Measurements from ENCODE around the gene HOXA3. TPM values are rescaled to one million over a fixed set of nuclear protein-coding genes. Genes with fewer than 3 reads are reported as not detected.

Gene HOXA3
- total RNA-seq, 1 experiment from 2014 or later = 9.2 TPM

DNA sequence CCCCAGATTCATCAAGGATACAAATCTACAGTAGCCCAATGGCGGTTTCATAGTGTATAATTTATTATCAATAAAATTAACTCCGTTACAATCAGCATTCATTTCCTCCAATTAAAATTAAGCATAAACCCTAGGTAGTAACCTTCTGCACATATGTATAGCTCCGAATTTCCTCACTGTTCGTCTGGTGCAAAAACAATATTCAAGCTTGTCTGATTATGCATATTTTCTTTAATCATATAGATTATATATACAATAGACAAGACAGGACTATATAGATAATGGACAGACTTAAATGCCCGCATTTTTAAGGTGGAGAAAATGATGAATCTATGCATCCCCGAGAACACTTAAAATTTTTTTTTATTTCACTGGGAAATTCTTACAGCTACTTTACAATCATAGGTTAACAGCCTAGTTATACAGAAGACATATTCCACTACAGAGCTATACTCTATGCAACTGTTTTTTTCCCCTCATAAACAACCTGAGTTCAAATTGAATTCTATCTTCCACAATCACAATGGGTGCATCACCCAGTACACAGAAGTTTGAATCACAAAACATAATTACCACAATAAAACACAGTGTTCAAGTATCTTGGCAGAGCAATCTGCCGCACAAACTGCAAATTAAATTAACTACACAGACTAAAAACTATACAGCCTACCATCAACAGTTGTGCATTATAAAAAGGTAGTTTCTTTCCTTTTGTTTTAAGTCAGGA is 10.3 kb upstream of the HOXA3 start:
- ChIA-PET RAD21 (ENCODE audit: low non-redundant PET in 1 of 2, low total read pairs in 2 of 2, uncharacterized antibody in 2 of 2, unreplicated experiment in 2 of 2) (interaction anchor here in 1 of 2 experiments (2.1 kb wide), 1 partner anchor 794 kb away, joined by 12 read pairs; no protein-coding TSS in a partner anchor), CTCF (interaction anchor here (0.9 to 3.4 kb wide), 7 partner anchors 10 to 1269 kb away, joined by 3 to 62 read pairs (median 6); partner anchors contain the start of gene HOXA3), POLR2A (interaction anchor here (0.6 to 1.4 kb wide), 3 partner anchors 10 to 303 kb away, joined by 3 to 4 read pairs (median 3); partner anchors contain the start of gene HOXA3)
- Histone ChIP-seq H4K20me1 (ENCODE audit: insufficient read depth) (no peaks in the 10 kb centered on the region), H2AFZ (ENCODE audit: low read depth, low read length, poor library complexity, severe bottlenecking) (no peak overlapping the region), H3K9me3 (ENCODE audit: control insufficient read depth in 1 of 2, insufficient read depth in 1 of 2, low read depth in 1 of 2, low read length in 2 of 2) (no peaks in the 10 kb centered on the region), H3K27ac (ENCODE audit: low read depth, low read length) (peak overlapping the region; percentile 91; the same call in 1 of the 2 replicates), H3K9me2 (ENCODE audit: insufficient read depth) (no peaks in the 10 kb centered on the region), H3K4me3 (replicated peaks in 1 of 2; ENCODE audit: low read depth in 1 of 2, low read length in 2 of 2) (peak overlapping the region; percentile 77 to 84), H3K9ac (ENCODE audit: low read length) (peak overlapping the region; percentile 89), H3K79me2 (ENCODE audit: insufficient read depth, low read length) (peaks cover 60% of the 10 kb centered on the region), H3K36me3 (ENCODE audit: control insufficient read depth in 1 of 2, insufficient read depth in 2 of 2, low read length in 2 of 2) (peaks cover 0 to 4% of the 10 kb centered on the region in 2 experiments; a peak in 1 of 4 replicates), H3K27me3 (ENCODE audit: insufficient read depth, low read length) (no peaks in the 10 kb centered on the region), H3K4me1 (ENCODE audit: control insufficient read depth in 1 of 2, insufficient read depth in 2 of 2, low read length in 2 of 2) (peaks cover 18 to 63% of the 10 kb centered on the region in 2 experiments), H3K4me2 (ENCODE audit: low read length) (peak overlapping the region; percentile 97)
- no peak for ATAC-seq
- intact Hi-C loops (cut with micrococcal nuclease) = loop anchor here (5.0 to 10.0 kb wide), 4 partner anchors 880 to 1595 kb away; partner anchors contain the start of genes CBX3 and HNRNPA2B1
- no TSS peak for BruUV-seq (replicated peaks)
- DNase-seq (ENCODE audit: low read depth, low spot score) = no peak
- TF ChIP-seq JUND (IDR thresholded peaks at IDR 0.05) (no peak), FOSL1 (IDR thresholded peaks at IDR 0.05; ENCODE audit: low read depth) (no peak), EZH2 (IDR thresholded peaks at IDR 0.05) (no peak), POLR2AphosphoS5 (IDR thresholded peaks at IDR 0.05; ENCODE audit: low read depth, low read length) (no peak), TCF7L2 (IDR thresholded peaks at IDR 0.05; ENCODE audit: borderline replicate concordance, extremely low read depth, insufficient read depth, insufficient read length) (no peak), SRF (IDR thresholded peaks at IDR 0.05; ENCODE audit: low read depth) (no peak), SP1 (IDR thresholded peaks at IDR 0.05; ENCODE audit: low read depth) (no peak), SIN3A (IDR thresholded peaks at IDR 0.05; ENCODE audit: low read depth) (no peak), POLR2A (IDR thresholded peaks at IDR 0.05; ENCODE audit: borderline replicate concordance, extremely low read depth, insufficient read depth, insufficient read length) (no peak), RAD21 (IDR thresholded peaks at IDR 0.05; ENCODE audit: low read depth) (no peak), EGR1 (IDR thresholded peaks at IDR 0.05; ENCODE audit: low read depth) (no peak), EZH2phosphoT487 (IDR thresholded peaks at IDR 0.05; ENCODE audit: borderline replicate concordance) (no peak), ZFX (IDR thresholded peaks at IDR 0.05) (no peak)
- TF ChIP-seq, protein P1, sequence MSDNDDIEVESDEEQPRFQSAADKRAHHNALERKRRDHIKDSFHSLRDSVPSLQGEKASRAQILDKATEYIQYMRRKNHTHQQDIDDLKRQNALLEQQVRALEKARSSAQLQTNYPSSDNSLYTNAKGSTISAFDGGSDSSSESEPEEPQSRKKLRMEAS (IDR thresholded peaks at IDR 0.05) = no peak
- TF ChIP-seq, protein P2, sequence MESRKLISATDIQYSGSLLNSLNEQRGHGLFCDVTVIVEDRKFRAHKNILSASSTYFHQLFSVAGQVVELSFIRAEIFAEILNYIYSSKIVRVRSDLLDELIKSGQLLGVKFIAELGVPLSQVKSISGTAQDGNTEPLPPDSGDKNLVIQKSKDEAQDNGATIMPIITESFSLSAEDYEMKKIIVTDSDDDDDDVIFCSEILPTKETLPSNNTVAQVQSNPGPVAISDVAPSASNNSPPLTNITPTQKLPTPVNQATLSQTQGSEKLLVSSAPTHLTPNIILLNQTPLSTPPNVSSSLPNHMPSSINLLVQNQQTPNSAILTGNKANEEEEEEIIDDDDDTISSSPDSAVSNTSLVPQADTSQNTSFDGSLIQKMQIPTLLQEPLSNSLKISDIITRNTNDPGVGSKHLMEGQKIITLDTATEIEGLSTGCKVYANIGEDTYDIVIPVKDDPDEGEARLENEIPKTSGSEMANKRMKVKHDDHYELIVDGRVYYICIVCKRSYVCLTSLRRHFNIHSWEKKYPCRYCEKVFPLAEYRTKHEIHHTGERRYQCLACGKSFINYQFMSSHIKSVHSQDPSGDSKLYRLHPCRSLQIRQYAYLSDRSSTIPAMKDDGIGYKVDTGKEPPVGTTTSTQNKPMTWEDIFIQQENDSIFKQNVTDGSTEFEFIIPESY (IDR thresholded peaks at IDR 0.05; ENCODE audit: extremely low read depth, insufficient replicate concordance, low read length) = no peak
- TF ChIP-seq, protein P3, sequence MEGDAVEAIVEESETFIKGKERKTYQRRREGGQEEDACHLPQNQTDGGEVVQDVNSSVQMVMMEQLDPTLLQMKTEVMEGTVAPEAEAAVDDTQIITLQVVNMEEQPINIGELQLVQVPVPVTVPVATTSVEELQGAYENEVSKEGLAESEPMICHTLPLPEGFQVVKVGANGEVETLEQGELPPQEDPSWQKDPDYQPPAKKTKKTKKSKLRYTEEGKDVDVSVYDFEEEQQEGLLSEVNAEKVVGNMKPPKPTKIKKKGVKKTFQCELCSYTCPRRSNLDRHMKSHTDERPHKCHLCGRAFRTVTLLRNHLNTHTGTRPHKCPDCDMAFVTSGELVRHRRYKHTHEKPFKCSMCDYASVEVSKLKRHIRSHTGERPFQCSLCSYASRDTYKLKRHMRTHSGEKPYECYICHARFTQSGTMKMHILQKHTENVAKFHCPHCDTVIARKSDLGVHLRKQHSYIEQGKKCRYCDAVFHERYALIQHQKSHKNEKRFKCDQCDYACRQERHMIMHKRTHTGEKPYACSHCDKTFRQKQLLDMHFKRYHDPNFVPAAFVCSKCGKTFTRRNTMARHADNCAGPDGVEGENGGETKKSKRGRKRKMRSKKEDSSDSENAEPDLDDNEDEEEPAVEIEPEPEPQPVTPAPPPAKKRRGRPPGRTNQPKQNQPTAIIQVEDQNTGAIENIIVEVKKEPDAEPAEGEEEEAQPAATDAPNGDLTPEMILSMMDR (IDR thresholded peaks at IDR 0.05 in 2 of 3, conservative IDR thresholded peaks at IDR 0.05 in 1 of 3; ENCODE audit: borderline replicate concordance in 1 of 3, insufficient read depth in 1 of 3, low read depth in 2 of 3, low read length in 2 of 3) = no peak

Data from HCT116 (cell line).